IPS-NIHi7 (cell line): ENCODE data around the gene PKMYT1.

Experiments used
- DNase-seq: peaks from one replicate; pipeline ENCODE4 v3.0.0; 2012; ENCODE audit warnings: mixed read lengths; ENCODE audit errors: extremely low spot score

The PKMYT1 gene

GRCh38 chr16:2996298-2996697 is 16.1 kb upstream of the PKMYT1 start:
- no peak for DNase-seq

DNA sequence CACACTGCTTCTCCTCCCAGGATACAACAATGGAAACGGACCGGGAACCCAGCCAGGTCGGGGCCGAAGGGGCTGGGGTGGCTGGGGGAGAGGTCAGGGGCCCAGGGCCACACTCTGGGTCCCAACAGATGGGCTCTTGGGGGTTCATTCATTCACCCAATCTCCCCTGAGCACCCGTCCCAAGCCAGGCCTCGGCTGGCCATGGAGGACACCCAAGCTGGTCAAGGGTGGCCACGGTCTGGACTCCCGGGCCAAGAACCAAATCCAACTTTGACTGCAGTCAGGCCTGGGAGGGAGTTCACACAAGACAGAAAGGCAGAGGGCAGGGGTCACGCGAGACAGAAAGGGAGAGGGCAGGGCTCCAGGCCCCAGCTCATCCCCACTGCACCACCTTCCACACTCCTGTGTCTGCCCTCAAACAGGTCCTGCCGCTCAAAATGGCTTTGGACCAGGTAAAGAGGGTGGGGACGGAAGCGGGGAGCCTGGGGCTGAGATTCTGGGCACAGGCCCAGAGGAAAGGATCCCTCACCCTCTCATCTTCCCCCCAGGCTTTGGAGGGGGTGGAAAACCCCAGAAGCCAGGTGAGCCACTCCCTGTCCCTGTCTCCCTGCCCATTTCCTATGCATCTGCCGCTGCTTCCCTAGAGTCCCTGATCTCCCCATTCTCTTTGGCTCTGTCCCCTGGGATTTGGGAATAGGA is 12.3 kb upstream of the PKMYT1 start:
- DNase-seq = no peak

GRCh38 chr16:2991566-2992261 is 11.5 kb upstream of the PKMYT1 start:
- no peak for DNase-seq

GRCh38 chr16:2990891-2991290 is 10.6 kb upstream of the PKMYT1 start:
- no peak for DNase-seq

DNA sequence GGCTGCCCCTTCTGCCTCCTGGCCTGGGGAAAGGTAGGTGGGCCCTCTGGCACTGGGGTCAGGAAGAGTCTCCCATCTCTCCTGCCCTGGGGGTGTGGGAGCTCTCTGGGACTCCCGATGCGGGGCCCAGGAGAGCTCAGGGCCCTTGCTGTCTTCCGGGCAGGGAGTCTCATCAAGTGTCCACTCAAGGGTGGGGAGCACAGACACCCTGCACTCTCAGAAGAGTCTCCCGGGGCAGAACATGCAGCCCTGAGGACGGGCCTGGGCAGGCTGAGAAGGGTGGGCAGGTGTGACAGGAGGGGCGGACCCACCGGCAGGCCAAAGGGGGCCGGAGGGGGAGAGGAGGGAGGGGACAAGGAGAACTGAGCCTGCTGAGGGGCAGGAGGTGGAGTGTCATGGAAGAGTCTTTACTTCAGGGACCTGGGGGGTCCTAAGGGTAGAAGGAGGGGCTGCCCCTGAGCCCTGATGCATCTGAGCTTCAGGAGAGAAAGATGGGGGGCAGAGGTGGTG is 8.4 kb upstream of the PKMYT1 start:
- no peak for DNase-seq

DNA sequence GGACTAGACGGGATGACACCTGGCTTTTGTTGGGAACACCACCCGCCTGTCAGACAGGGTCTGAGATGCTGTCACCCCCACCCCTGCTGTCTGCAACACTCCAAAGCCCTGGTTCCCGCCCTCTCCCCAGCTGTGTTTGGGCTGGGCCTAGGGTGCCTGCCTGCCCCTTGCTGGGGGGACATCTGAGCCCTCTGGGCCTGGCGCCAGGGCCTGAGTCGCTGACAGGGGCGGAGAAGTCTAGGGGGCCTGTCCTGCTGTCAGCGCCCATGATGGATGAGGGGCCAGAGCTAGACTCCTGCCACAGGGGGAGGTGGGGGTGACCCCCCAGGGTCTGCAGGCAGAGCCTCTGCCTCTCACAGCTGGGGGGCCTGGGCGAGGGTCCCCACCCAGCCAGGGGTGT is 7.6 kb upstream of the PKMYT1 start:
- no peak for DNase-seq

GRCh38 chr16:2987286-2987685 is 7.0 kb upstream of the PKMYT1 start:
- DNase-seq = no peak

GRCh38 chr16:2986623-2987188 is 6.5 kb upstream of the PKMYT1 start:
- DNase-seq = no peak

- no peak for DNase-seq
Measured at GRCh38 chr16:2985893-2986355, 5.7 kb upstream of the PKMYT1 start.

DNA sequence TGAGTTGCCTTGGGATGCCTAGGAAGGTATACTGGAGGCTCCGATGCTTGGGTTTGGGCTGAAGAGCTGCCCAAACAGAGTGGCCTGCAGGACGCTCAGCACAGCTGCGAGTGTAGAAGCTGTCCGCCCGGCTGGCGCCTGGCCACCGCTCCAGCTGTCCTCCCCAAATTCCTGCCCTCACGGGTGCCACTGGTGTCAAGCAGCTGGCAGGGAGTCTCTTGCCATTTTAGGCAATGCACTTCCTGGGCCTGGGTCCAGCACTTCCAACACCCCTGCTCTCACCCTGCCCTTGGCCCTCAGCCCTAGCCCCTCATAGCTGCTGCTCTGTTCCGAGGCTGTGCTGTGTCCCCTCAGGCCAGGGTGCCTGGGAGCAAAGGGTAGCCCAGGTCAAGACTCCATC is 5.2 kb upstream of the PKMYT1 start:
- DNase-seq = no peak

DNA sequence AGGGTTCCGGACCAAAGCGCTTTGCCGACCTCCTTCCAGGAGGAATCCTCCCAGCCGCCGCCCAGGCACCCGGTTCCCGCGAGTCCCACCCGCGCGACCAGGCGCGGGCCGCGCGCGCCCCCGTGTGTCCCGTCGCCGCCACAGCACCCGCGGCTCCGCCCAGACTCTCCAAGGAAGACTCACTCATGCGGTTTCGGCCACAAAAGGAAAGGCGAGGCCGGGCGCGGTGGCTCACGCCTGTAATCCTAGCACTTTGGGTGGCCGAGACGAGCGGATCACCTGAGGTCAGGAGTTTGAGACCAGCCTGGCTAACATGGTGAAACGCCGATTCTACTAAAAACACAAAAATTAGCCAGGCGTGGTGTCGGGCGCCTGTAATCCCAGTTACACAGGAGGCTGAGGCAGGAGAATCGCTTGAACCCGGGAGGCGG is 3.5 kb upstream of the PKMYT1 start:
- DNase-seq = peak; percentile 92

DNA sequence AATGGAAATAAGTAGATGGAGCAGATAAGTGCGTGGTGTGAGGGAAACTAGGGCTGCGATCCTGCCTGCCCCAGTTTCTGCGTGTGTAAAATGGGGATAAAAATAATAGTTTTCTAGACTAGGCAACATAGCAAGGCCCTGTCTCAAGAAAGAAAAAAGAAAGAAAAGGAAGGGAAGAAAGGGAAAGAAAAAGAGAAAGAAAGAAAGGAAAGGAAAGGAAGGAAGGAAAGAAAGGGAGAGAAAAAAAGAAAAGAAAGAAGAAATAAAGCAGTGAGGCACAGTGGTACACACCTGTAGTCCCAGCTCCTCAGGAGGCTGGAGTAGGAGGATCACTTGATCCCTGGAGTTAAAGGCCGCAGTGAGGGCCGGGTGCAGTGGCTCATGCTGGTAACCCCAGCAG is 2.2 kb upstream of the PKMYT1 start:
- DNase-seq = no peak

GRCh38 chr16:2981899-2982250 is 1.6 kb upstream of the PKMYT1 start:
- DNase-seq = peak; percentile 61

GRCh38 chr16:2981177-2981898 is 1.1 kb upstream of the PKMYT1 start:
- DNase-seq = peak; percentile 57

GRCh38 chr16:2979669-2980226 is 498 bp downstream of the PKMYT1 start:
- peak; percentile 61 for DNase-seq

DNA sequence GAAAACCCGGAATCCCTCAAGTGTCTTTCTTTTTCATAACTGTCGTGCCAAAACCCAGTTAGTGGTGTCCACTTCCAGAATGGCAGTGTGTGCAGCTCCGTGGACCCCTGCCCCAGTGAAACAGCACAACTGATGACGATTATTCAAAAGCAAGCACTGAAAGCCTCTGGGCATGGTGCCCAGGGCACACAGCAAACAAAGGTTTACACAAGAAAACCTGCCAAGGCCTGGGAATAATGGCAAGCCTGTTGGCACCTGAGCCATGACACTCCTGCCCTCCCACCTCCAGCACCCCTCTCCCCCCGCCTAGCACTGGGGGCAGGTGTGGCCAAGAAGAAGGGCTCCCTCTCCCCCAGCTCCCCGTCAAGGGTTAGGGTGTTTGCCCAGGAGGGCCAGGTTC is 2.8 kb downstream of the PKMYT1 start:
- no peak for DNase-seq

DNA sequence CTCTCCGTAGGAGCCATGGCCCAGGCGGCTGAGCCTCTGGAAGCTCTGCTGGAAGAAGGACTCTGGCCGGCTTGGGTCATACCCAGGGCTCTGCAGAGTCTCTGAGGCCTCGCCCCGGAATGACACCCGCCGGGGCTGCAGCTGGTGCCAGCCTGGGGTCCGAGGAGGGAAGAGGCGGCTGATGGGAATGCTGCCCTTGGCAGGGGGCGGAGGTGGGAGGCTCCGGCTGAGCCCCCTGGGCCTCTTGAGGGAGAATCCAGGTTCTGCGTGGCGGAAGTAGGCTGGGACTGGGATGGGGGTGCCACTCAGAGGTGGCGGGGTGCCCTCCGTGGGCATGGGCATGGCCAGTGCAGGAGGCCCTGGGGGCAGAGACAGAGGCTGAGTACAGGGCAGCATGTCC is 3.6 kb downstream of the PKMYT1 start:
- DNase-seq = no peak

DNA sequence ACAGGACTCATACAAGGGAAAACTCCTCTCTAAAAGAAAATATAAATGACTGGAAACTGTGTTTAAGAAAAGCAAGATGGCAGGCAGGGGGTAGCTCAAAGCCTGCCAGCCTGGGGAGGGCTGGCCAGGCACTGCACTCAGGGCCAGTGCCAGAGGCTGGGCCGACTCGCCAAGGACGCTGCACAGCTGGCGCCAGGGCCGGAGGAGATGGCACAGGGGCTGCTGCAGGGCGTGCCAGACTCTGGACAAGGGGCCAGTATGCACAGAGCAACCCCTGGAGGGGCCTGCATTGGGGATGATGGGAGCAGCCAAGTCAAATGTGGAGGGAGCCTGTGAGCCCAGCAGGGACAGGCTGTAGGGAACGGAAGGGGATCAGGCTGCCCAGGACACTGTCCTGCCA is 4.0 kb downstream of the PKMYT1 start:
- no peak for DNase-seq

DNA sequence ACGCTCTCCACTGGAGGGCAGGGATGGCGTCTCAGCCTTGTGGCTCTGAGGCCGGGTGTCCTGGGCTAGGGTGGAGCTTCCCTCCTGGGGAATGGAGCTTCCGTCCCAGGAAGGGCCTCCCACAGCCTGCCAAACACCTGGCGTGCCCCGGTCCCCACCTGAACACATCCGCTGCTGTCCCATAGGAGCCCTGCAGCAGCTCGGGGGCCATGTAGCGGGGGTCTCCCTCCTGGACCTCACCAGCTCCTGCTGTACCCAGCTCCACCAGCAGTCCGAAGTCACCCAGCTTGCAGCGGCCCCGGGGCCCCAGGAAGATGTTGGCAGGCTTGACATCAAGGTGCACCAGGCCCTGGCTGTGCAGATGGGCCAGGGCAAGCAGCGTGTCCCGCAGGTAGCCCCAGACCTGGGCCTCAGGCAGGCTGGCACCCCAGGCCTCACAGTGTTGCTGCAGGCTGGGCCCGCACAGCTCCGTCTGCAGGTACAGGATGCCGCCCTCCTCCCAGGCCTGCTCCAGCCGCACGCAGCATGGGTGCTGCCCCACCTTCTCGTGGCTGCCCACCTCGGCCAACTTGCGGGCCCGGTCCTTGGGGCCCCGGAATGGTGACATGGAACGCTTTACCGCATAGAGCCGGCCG is 5.0 kb downstream of the PKMYT1 start:
- DNase-seq = no peak

GRCh38 chr16:2974319-2975056 is 5.8 kb downstream of the PKMYT1 start:
- DNase-seq = no peak
